Ishikawa (cell line): ENCODE results near the gene SLC24A4.

Experiments used
- CEBPB ChIP-seq: IDR thresholded peaks from 2 replicates; pipeline ENCODE4 v1.6.1; 2012
- RAD21 ChIP-seq: IDR thresholded peaks from 2 replicates; pipeline ENCODE4 v1.6.1; 2012; ENCODE audit warnings: low read depth
- TF ChIP-seq, protein P1 (sequence below): IDR thresholded peaks from 2 replicates; pipeline ENCODE4 v1.6.1; 2012

GRCh38 chr14:92353447-92353846, 30.5 kb downstream of the SLC24A4 start:
- TF ChIP-seq CEBPB (no peak), RAD21 (no peak)
- TF ChIP-seq, protein P1, sequence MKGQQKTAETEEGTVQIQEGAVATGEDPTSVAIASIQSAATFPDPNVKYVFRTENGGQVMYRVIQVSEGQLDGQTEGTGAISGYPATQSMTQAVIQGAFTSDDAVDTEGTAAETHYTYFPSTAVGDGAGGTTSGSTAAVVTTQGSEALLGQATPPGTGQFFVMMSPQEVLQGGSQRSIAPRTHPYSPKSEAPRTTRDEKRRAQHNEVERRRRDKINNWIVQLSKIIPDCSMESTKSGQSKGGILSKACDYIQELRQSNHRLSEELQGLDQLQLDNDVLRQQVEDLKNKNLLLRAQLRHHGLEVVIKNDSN: no peak
